ENCODE results near the gene C8B.

The C8B gene

GRCh38 chr1:56890229-56890628, 75.6 kb downstream of the C8B start:
- no peak for DNase-seq

- no peak for DNase-seq
Observed at GRCh38 chr1:56881417-56881816, 84.4 kb downstream of the C8B start.

DNA sequence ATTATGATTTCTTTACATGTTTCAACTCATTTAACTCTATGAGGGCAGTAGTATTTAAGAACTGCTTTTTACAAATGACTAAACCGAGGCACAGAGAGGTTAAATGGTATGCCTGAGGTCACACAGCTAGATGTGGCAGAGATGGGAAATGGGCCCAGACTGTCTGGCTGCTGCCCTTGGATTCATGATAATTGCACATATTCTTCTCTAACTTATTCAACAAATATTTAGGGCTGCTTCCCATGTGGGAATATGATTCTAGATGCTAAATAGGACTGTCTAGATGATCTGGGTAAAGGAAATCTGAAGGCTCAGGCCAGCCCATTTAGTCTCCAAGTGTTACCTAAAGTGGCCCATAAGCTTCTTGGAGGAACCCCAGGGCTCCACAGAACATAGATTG, 85.0 kb downstream of the C8B start:
- no peak for DNase-seq

Measured in suppressor macrophage treated with lipopolysaccharide for 4 hours (primary cell).